ENCODE results near the gene HYAL1. TPM values are rescaled to one million over a fixed set of nuclear protein-coding genes. Genes with fewer than 3 reads are reported as not detected.
"Not testable (repeated sequence)": the region's sequence is repeated elsewhere in the genome, so short reads cannot be mapped to it uniquely, and the experiment has no call there.

Gene HYAL1
- polyA plus RNA-seq, 3 donors, result 6.3 to 7.1 (median 7.0) TPM

- no peak for DNase-seq (ENCODE audit: low read depth in 3 of 3, low spot score in 2 of 3)
These were observed 39.6 kb downstream of the HYAL1 start for GRCh38 chr3:50263478-50264382.

- DNase-seq (ENCODE audit: low read depth in 3 of 3, low spot score in 2 of 3), result no peak
These were observed 40.6 kb downstream of the HYAL1 start for GRCh38 chr3:50262778-50263177.

- not testable (repeated sequence) for DNase-seq (ENCODE audit: low read depth in 3 of 3, low spot score in 2 of 3)
These were observed 41.2 kb downstream of the HYAL1 start for GRCh38 chr3:50262200-50262599.

GRCh38 chr3:50261505-50261904, 41.9 kb downstream of the HYAL1 start:
- no peak for DNase-seq (ENCODE audit: low read depth in 3 of 3, low spot score in 2 of 3)

GRCh38 chr3:50260942-50261441, 42.4 kb downstream of the HYAL1 start:
- DNase-seq (ENCODE audit: low read depth in 3 of 3, low spot score in 2 of 3), result no peak

- DNase-seq (ENCODE audit: low read depth in 3 of 3, low spot score in 2 of 3), result peak; percentile 83 to 90 (median 86)
These were observed 43.1 kb downstream of the HYAL1 start for GRCh38 chr3:50260027-50260941.

- DNase-seq (ENCODE audit: low read depth in 3 of 3, low spot score in 2 of 3), result no peak
These were observed 43.8 kb downstream of the HYAL1 start for GRCh38 chr3:50259432-50260026.

GRCh38 chr3:50258979-50259378, 44.4 kb downstream of the HYAL1 start:
- no peak for DNase-seq (ENCODE audit: low read depth in 3 of 3, low spot score in 2 of 3)

- DNase-seq (ENCODE audit: low read depth in 3 of 3, low spot score in 2 of 3), result no peak
These were observed 45.2 kb downstream of the HYAL1 start for GRCh38 chr3:50258029-50258680.

- no peak for DNase-seq (ENCODE audit: low read depth in 3 of 3, low spot score in 2 of 3)
These were observed 46.1 kb downstream of the HYAL1 start for GRCh38 chr3:50256978-50257890.

- DNase-seq (ENCODE audit: low read depth in 3 of 3, low spot score in 2 of 3), result no peak
These were observed 48.1 kb downstream of the HYAL1 start for GRCh38 chr3:50255251-50255615.

- no peak for DNase-seq (ENCODE audit: low read depth in 3 of 3, low spot score in 2 of 3)
These were observed 48.7 kb downstream of the HYAL1 start for GRCh38 chr3:50254577-50255250.

- no peak for DNase-seq (ENCODE audit: low read depth in 3 of 3, low spot score in 2 of 3)
These were observed 52.2 kb downstream of the HYAL1 start for GRCh38 chr3:50251220-50251619.

GRCh38 chr3:50250514-50250913, 52.9 kb downstream of the HYAL1 start:
- no peak for DNase-seq (ENCODE audit: low read depth in 3 of 3, low spot score in 2 of 3)

Other genes with a start within 250 kb of the HYAL1 start
- gene RBM5, start 214.7 kb downstream of the HYAL1 start, polyA plus RNA-seq (ENCODE audit: insufficient read length in 3 of 3), result 100 to 1,000 TPM; 234 to 272 (median 251) TPM
- gene SEMA3F, start 148.2 kb downstream of the HYAL1 start, polyA plus RNA-seq (ENCODE audit: insufficient read length in 3 of 3), result 10 to 100 TPM; 67.4 to 80.1 (median 70.8) TPM
- gene GNAT1, start 112.0 kb downstream of the HYAL1 start, polyA plus RNA-seq (ENCODE audit: insufficient read length in 3 of 3), result not detected
- 10 to 100 TPM in 1 of 3 donors, 1 to 10 TPM in 2; 5.0 to 11.0 (median 6.8) TPM for gene SLC38A3, start 98.3 kb downstream of the HYAL1 start, polyA plus RNA-seq (ENCODE audit: insufficient read length in 3 of 3)
- 100 to 1,000 TPM; 211 to 230 (median 220) TPM for gene GNAI2, start 67.4 kb downstream of the HYAL1 start, polyA plus RNA-seq (ENCODE audit: insufficient read length in 3 of 3)
- 10 to 100 TPM; 75.2 to 77.0 (median 76.3) TPM for gene SEMA3B, start 34.4 kb downstream of the HYAL1 start, polyA plus RNA-seq (ENCODE audit: insufficient read length in 3 of 3)
- under 1 TPM; 0.42 to 0.54 (median 0.50) TPM for gene LSMEM2, start 24.5 kb downstream of the HYAL1 start, polyA plus RNA-seq (ENCODE audit: insufficient read length in 3 of 3)
- gene IFRD2, start 11.1 kb downstream of the HYAL1 start, polyA plus RNA-seq (ENCODE audit: insufficient read length in 3 of 3), result 10 to 100 TPM; 35.0 to 39.1 (median 37.7) TPM
- 1 to 10 TPM; 2.9 to 3.2 (median 3.1) TPM for gene HYAL3, start 4.2 kb downstream of the HYAL1 start, polyA plus RNA-seq (ENCODE audit: insufficient read length in 3 of 3)
- gene NAA80, start 4.2 kb downstream of the HYAL1 start, polyA plus RNA-seq (ENCODE audit: insufficient read length in 3 of 3), result 1 to 10 TPM; 7.6 to 8.6 (median 8.2) TPM
- 10 to 100 TPM; 62.7 to 74.3 (median 70.7) TPM for gene HYAL2, start 19.2 kb upstream of the HYAL1 start, polyA plus RNA-seq (ENCODE audit: insufficient read length in 3 of 3)
- 10 to 100 TPM; 22.6 to 25.7 (median 24.5) TPM for gene TUSC2, start 24.6 kb upstream of the HYAL1 start, polyA plus RNA-seq (ENCODE audit: insufficient read length in 3 of 3)
- 10 to 100 TPM; 16.1 to 17.0 (median 16.4) TPM for gene RASSF1, start 37.3 kb upstream of the HYAL1 start, polyA plus RNA-seq (ENCODE audit: insufficient read length in 3 of 3)
- gene ZMYND10, start 42.2 kb upstream of the HYAL1 start, polyA plus RNA-seq (ENCODE audit: insufficient read length in 3 of 3), result 1 to 10 TPM; 3.3 to 4.1 (median 3.4) TPM
- gene NPRL2, start 47.2 kb upstream of the HYAL1 start, polyA plus RNA-seq (ENCODE audit: insufficient read length in 3 of 3), result 10 to 100 TPM; 31.0 to 35.2 (median 33.8) TPM
- gene CYB561D2, start 47.3 kb upstream of the HYAL1 start, polyA plus RNA-seq (ENCODE audit: insufficient read length in 3 of 3), result 10 to 100 TPM; 14.9 to 16.7 (median 15.6) TPM
- gene TMEM115, start 55.9 kb upstream of the HYAL1 start, polyA plus RNA-seq (ENCODE audit: insufficient read length in 3 of 3), result 10 to 100 TPM; 30.9 to 35.9 (median 32.3) TPM
- gene CACNA2D2, start 200.1 kb upstream of the HYAL1 start, polyA plus RNA-seq (ENCODE audit: insufficient read length in 3 of 3), result 10 to 100 TPM; 13.9 to 16.1 (median 14.0) TPM